ENCODE measurements around the gene SHC2. TPM values are rescaled to one million over a fixed set of nuclear protein-coding genes. Genes with fewer than 3 reads are reported as not detected.

Gene SHC2
- total and polyA plus RNA-seq, 2 of the 8 experiments (the other 6 are each of a cell fraction or from before 2014, with no cell fraction given) = 4.4 to 7.3 TPM

GRCh38 chr19:495402-496111 is 34.7 kb upstream of the SHC2 start (continued):
- peak; percentile 82 for TF ChIP-seq KDM1A (IDR thresholded peaks at IDR 0.05; ENCODE audit: borderline replicate concordance, low read length)
- TF ChIP-seq CBX5 (IDR thresholded peaks at IDR 0.05; ENCODE audit: low read depth, low read length) = no peak
- peak; percentile 66; the same call in 1 of the 2 replicates for TF ChIP-seq SP1 (IDR thresholded peaks at IDR 0.05; ENCODE audit: low read depth, low read length)
- no peak for TF ChIP-seq SRF (IDR thresholded peaks at IDR 0.05; ENCODE audit: low read depth, low read length)
- TF ChIP-seq EGR1 (IDR thresholded peaks at IDR 0.05; ENCODE audit: borderline replicate concordance, low read depth, low read length) = peak; percentile 87; the same call in 1 of the 2 replicates

Measured in H1 (cell line).